OCI-M1 (cell line): ENCODE measurements around the gene SLC29A1.
"Not testable (repeated sequence)": the region's sequence is repeated elsewhere in the genome, so short reads cannot be mapped to it uniquely, and the experiment has no call there.

ENCODE experiments used
- DNase-seq: peaks from one replicate; lab custom pipeline; 2025; lab: John Stamatoyannopoulos, UW

The SLC29A1 gene

DNA sequence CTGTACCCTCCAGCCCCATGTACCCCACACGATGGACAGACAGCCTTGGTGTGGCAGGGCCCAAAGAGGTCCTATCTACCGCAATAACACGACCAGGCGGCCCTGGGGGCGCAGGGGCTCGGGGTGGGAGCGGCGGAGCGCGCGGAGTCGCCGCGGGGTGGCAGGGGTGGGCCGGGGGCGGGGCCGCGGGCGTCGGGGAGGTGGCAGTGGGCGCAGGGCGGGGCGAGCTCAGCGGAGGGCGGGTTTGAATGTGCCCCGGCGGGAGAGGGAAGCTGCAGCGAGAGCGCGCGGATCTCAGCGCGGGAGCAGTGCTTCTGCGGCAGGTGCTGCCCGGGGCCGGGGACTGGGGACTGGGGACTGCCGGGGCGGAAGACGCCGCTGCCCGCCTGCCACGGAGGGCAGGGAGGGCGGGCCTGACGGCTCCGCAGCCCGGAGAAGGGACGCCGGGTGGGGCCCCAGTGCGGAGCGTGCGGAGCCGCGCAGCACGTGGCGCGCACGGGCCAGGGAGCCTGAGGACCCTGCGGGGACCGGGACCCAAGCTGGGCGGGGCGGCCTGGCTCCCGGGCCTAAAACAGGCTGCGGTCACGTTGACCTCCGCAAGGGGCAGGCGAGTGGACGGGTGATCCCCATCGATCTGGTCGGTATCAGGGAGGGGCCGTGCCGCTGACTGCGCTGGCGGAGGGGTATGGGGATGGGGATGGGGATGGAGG is at the start of gene SLC29A1:
Gene SLC29A1, plus strand, starts transcription at position 277 of the 710 bp plus-strand sequence. CDS start 3,719 bp downstream, outside the sequence.
- peak; percentile 89 for DNase-seq

DNA sequence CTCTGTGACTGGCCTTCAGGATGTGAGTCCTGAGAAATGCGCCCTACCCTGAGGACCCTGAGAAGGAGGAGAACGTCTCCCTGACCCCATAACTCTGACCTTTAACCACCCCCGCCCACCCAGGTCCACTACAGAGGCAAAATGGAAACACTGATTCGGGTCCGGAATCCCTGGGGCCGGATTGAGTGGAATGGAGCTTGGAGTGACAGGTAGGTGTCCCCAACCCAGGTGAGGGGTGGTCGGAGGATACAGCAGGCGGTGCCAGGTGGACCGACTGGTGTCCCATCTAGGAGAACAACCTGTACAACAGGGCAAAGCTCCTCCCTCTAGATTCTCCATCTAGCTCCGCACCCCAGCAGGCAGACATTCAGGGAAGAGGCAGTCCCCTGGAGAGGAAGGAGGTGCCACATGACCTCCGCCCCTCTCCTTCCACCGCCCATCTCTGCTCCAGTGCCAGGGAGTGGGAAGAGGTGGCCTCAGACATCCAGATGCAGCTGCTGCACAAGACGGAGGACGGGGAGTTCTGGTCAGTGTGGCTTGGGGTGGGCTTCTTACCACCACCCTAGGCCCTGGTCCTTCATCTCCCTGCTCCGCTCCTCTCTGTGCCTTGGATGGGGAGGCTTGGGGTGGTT is 47.1 kb upstream of the SLC29A1 start:
- no peak for DNase-seq

DNA sequence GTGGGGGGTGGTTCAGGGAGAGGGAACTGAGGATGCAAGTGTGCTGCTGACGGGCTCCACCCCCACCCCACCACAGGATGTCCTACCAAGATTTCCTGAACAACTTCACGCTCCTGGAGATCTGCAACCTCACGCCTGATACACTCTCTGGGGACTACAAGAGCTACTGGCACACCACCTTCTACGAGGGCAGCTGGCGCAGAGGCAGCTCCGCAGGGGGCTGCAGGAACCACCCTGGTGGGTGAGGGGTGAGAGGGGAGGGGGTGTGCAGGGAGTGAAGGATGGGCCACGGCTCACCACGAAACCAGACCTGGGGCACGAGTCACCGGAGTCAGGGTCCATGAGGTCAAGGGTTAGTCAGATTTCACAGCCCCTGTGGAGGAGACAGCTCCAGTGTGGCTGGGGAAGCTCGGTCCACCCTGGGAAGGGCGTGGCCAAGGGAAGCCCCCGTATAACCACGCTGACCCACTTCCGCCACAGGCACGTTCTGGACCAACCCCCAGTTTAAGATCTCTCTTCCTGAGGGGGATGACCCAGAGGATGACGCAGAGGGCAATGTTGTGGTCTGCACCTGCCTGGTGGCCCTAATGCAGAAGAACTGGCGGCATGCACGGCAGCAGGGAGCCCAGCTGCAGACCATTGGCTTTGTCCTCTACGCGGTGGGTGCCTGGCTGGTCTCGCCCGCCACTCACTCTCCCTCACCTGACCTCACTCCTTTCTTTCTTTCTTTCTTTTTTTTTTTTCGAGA is 46.5 kb upstream of the SLC29A1 start:
- DNase-seq = no peak

- no peak for DNase-seq
These were observed 45.5 kb upstream of the SLC29A1 start for GRCh38 chr6:44177691-44178423.

GRCh38 chr6:44178424-44179071 is 44.8 kb upstream of the SLC29A1 start:
- no peak for DNase-seq

- no peak for DNase-seq
These were observed 44.3 kb upstream of the SLC29A1 start for GRCh38 chr6:44179072-44179536.

GRCh38 chr6:44179648-44180047 is 43.7 kb upstream of the SLC29A1 start:
- DNase-seq = no peak

DNA sequence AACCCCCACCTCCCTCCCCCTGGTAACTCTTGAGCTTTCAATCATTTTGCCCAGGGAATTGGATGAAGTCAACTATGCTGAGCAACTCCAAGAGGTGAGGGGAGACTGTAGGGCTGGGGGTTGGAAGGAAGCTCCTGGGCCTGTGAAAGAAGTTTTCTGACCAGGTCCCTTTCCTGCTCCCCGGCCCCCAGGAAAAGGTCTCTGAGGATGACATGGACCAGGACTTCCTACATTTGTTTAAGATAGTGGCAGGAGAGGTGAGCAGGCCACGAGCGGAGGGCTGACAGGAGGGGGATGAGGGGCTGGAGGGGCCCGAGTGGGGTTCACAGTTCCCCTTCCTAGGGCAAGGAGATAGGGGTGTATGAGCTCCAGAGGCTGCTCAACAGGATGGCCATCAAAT is 43.0 kb upstream of the SLC29A1 start:
- DNase-seq = no peak

DNA sequence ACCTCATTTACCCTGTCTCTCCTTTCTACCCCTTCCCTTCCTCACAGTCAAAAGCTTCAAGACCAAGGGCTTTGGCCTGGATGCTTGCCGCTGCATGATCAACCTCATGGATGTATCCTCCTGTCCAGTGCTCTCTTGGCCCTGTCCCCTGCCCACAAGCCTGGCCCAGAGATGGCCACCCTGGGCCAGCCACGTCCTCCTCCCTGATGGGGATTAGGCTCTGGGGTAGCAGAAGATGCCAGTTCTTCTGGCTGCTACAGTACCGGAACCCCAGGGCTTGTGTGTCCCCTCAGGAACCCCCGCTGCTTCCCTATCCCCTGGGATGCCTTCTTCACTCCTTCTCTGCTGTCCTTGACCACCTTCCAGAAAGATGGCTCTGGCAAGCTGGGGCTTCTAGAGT is 42.5 kb upstream of the SLC29A1 start:
- no peak for DNase-seq

GRCh38 chr6:44181784-44182183 is 41.6 kb upstream of the SLC29A1 start:
- DNase-seq = not testable (repeated sequence)

- DNase-seq = no peak
These were observed 40.4 kb upstream of the SLC29A1 start for GRCh38 chr6:44182911-44183390.

GRCh38 chr6:44183783-44184182 is 39.6 kb upstream of the SLC29A1 start:
- DNase-seq = no peak

- not testable (repeated sequence) for DNase-seq
These were observed 38.0 kb upstream of the SLC29A1 start for GRCh38 chr6:44185356-44185755.

GRCh38 chr6:44185953-44186634 is 37.3 kb upstream of the SLC29A1 start:
- DNase-seq = no peak

GRCh38 chr6:44186635-44187025 is 36.8 kb upstream of the SLC29A1 start:
- DNase-seq = no peak

DNA sequence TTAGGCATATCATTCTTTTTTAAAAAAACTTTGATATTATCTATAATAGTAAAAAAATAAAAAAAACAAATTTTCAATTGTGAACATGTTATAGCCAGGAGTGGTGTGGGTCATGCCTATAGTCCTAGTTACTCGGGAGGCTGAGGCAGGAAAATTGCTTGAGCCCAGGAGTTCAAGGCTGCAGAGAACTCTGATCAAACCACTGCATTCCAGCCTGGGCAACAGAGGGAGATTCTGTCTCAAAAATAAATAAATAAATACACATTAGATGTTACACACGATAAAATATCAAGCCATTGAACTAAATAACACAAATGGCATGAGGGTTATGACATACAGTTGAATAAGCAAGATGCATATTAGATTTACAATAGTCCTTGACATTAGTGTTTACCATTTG is 34.6 kb upstream of the SLC29A1 start:
- no peak for DNase-seq

DNA sequence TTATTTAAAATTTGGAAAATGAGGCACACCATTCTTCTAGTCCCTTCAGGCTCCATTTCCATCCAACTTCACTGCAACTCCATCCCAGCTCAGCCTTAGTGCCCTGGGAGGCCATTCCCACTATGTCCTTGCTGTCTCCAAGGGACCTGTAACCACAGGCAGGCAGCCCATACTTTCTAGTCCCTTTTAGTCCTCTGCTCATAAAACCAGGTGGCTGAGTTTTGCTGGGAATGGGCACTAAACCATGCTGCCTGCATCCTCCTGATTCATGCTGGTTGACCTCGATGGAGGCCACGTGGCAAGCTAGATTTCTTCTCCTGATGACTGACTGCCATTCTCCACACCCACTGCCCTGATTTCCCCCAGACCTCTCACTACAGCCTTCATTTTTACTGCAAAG is 34.1 kb upstream of the SLC29A1 start:
- no peak for DNase-seq

GRCh38 chr6:44190715-44191114 is 32.7 kb upstream of the SLC29A1 start:
- DNase-seq = peak; percentile 71

DNA sequence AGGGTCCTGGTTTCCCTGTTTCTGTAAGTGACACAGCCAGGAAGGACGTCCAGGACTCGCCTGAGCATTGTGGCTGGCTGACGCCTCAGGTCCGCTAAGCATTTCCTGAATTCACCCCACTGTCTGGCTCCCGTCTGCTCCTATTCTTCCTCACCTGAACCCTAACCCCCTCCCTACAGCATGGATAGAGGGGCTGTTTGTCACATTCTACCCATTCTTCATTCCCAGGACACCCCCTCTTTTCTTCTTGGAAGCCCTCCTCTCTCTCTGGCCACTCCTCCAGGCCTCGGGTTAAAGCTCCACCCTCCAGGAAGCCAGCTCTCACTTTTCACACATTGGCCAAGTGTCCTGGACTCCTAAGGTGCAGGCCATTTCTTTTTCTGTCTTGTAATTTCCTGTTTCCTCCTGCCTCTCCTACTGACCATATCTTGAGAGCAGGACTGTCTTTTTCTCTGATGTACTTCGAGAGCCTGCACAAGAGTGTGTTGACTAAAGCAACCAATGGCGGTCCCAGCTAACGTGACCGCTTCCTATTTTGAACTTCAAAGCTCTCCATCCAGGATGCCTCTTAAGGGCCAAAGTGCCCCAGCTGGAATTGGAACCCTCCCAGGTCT is 30.9 kb upstream of the SLC29A1 start:
- DNase-seq = no peak

DNA sequence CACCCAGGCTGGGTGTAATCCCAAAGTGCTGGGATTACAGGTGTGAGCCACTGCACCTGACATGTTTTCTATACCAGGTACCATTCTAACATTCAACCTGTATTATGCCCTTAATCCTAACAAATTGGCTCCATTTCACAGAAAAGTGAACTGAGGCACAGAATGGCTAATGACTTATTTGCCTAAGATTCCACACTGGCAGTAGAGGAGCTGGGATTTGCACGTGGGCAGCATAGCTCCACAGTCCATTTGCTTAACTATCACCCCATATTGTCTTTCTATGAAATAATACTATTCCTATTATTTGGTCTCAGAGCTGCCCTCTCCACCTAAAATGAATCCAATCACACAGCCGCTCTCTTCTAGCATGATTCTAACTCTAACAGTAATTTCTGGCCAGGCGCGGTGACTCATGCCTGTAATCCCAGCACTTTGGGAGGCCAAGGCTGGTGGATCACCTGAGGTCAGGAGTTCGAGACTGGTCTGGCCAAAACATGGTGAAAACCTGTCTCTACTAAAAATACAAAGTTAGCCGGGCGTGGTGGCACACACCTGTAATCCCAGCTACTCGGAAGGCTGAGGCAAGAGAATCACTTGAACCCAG is 30.0 kb upstream of the SLC29A1 start:
- no peak for DNase-seq
